Skeletal muscle tissue (tissue), 4 donors: ENCODE data around the gene TP53. TPM values are rescaled to one million over a fixed set of nuclear protein-coding genes. Genes with fewer than 3 reads are reported as not detected.

ENCODE experiments used
- H3K27ac ChIP-seq: one replicate; pipeline ENCODE4 v1.7.0; 2013; ENCODE audit warnings: mild to moderate bottlenecking, low read depth, low read length, inconsistent platforms
- H3K27me3 ChIP-seq, 3 donors: one replicate each; pipeline ENCODE4 v1.7.0; 2013; ENCODE audit warnings: low read length in 3 of 3; ENCODE audit not compliant: control insufficient read depth in 3 of 3, insufficient read depth in 3 of 3
- H3K36me3 ChIP-seq, 3 donors: one replicate each; pipeline ENCODE4 v1.7.0; 2013; ENCODE audit warnings: low read length in 3 of 3; ENCODE audit not compliant: control insufficient read depth in 3 of 3, insufficient read depth in 3 of 3
- H3K4me1 ChIP-seq, 3 donors: one replicate each; pipeline ENCODE4 v1.7.0; 2013; ENCODE audit warnings: low read length in 3 of 3, mild to moderate bottlenecking in 3 of 3; ENCODE audit not compliant: control insufficient read depth in 3 of 3, insufficient read depth in 3 of 3
- H3K4me3 ChIP-seq, 3 donors: one replicate each; pipeline ENCODE4 v1.7.0; 2013; ENCODE audit warnings: low read length in 3 of 3
- H3K9ac ChIP-seq, 3 donors: one replicate each; pipeline ENCODE4 v1.7.0; 2013; ENCODE audit warnings: low read length in 3 of 3, mild to moderate bottlenecking in 3 of 3, moderate library complexity in 2 of 3, low read depth in 1 of 3
- H3K9me3 ChIP-seq, 3 donors: one replicate each; pipeline ENCODE4 v1.7.0; 2013; ENCODE audit warnings: low read length in 3 of 3; ENCODE audit not compliant: control insufficient read depth in 3 of 3
- total RNA-seq: library from RNA; depleted of rRNA; stranded (reverse); fragments of >200 nt; gene quantifications from one replicate; pipeline ENCODE4 v1.2.3, GENCODE V29; 2014
- donor health status: Osteomylitis.

The TP53 gene
- total RNA-seq, 1 donor from 2014 or later: 13.6 TPM

DNA sequence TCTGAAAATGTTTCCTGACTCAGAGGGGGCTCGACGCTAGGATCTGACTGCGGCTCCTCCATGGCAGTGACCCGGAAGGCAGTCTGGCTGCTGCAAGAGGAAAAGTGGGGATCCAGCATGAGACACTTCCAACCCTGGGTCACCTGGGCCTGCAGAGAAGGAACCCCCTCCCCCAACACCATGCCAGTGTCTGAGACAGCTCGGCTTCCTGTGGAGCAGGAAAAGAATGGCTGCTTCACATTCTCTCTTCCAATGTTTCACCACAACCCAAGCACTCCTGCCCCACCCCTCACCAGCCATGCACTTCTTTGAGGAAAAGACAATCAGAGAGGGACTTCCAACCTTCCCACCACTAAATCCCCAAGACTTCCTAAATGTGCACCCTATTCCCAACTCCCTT, 10.8 kb downstream of the TP53 start:
- Histone ChIP-seq H3K4me1 (no peaks in the 10 kb centered on the region), H3K36me3 (peaks cover 28 to 37% (median 32%) of the 10 kb centered on the region in 3 donors), H3K4me3 (no peak overlapping the region), H3K27ac (no peak overlapping the region), H3K9me3 (peaks cover 0 to 3% (median 2%) of the 10 kb centered on the region in 3 donors), H3K27me3 (no peaks in the 10 kb centered on the region), H3K9ac (no peak overlapping the region)

DNA sequence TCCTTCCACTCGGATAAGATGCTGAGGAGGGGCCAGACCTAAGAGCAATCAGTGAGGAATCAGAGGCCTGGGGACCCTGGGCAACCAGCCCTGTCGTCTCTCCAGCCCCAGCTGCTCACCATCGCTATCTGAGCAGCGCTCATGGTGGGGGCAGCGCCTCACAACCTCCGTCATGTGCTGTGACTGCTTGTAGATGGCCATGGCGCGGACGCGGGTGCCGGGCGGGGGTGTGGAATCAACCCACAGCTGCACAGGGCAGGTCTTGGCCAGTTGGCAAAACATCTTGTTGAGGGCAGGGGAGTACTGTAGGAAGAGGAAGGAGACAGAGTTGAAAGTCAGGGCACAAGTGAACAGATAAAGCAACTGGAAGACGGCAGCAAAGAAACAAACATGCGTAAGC, 12.4 kb downstream of the TP53 start:
- Histone ChIP-seq H3K4me3 (no peak overlapping the region), H3K9me3 (peaks cover 0 to 3% (median 2%) of the 10 kb centered on the region in 3 donors), H3K27me3 (no peaks in the 10 kb centered on the region), H3K4me1 (no peaks in the 10 kb centered on the region), H3K27ac (no peak overlapping the region), H3K36me3 (peaks cover 37 to 43% (median 41%) of the 10 kb centered on the region in 3 donors), H3K9ac (no peak overlapping the region)

DNA sequence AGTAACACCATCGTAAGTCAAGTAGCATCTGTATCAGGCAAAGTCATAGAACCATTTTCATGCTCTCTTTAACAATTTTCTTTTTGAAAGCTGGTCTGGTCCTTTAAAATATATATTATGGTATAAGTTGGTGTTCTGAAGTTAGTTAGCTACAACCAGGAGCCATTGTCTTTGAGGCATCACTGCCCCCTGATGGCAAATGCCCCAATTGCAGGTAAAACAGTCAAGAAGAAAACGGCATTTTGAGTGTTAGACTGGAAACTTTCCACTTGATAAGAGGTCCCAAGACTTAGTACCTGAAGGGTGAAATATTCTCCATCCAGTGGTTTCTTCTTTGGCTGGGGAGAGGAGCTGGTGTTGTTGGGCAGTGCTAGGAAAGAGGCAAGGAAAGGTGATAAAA, 14.1 kb downstream of the TP53 start:
- H3K9me3 ChIP-seq: peaks cover 0 to 3% (median 2%) of the 10 kb centered on the region in 3 donors
- no peak overlapping the region for H3K4me3 ChIP-seq
- H3K9ac ChIP-seq: no peak overlapping the region
- H3K27me3 ChIP-seq: no peaks in the 10 kb centered on the region
- peaks cover 51 to 52% (median 51%) of the 10 kb centered on the region in 3 donors for H3K36me3 ChIP-seq
- H3K27ac ChIP-seq: no peak overlapping the region
- no peaks in the 10 kb centered on the region for H3K4me1 ChIP-seq

DNA sequence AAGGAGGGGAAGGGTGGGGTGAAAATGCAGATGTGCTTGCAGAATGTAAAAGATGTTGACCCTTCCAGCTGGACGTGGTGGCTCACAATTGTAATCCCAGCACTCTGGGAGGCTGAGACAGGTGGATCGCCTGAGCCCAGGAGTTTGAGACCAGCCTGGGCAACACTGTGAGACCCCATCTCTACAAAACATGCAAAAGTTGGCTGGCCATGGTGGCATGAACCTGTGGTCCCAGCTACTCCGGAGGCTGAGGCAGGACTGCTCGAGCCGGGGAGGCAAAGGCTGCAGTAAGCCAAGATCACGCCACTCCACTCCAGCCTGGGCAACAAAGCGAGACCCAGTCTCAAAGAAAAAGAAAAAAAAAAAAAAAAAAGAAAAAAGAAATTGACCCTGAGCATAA, 18.8 kb downstream of the TP53 start:
- Histone ChIP-seq H3K27ac (no peak overlapping the region), H3K4me3 (no peak overlapping the region), H3K9ac (no peak overlapping the region), H3K27me3 (no peaks in the 10 kb centered on the region), H3K4me1 (no peaks in the 10 kb centered on the region), H3K9me3 (peaks cover 0 to under 1% (median 0%) of the 10 kb centered on the region in 3 donors), H3K36me3 (peaks cover 33 to 39% (median 35%) of the 10 kb centered on the region in 3 donors)

DNA sequence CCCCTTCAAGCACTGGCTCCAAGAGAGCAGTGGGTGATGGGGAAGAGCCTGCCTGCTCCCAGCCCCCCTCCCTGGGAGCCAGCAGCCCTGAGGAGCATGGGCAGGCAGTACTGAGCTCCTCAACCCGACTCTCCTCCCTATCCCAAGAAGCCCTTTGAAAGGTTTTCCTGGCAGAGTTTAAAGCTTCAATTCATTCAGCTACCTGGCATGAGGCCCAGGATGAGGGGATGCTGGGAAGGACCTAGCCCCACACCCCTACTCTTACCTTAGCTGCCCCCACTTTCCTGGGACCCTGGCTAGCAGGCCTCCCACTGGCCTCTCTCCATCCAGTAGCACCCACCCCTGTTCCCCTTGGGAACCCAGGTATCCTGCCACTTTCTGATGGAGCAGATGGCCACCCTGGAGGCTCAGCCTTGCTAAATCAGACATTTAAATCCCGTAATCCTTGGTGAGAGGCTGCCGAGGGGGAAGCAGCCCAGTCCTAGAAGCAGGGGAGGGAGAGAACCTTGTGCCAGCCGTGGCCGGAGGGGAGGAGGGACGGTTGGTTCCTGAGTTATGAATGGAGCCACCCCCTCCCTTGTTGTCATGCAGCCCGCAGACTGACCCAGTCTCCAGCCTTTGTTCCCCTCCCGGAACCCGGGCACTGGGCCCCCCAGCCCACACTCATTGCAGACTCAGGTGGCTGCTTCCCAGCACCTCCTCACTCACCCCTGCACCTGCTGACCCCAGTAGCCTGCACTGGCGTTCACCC, 19.5 kb downstream of the TP53 start:
- Histone ChIP-seq H3K9ac (no peak overlapping the region), H3K4me1 (no peaks in the 10 kb centered on the region), H3K4me3 (no peak overlapping the region), H3K9me3 (no peaks in the 10 kb centered on the region), H3K27me3 (no peaks in the 10 kb centered on the region), H3K27ac (no peak overlapping the region), H3K36me3 (peaks cover 26 to 34% (median 30%) of the 10 kb centered on the region in 3 donors)

DNA sequence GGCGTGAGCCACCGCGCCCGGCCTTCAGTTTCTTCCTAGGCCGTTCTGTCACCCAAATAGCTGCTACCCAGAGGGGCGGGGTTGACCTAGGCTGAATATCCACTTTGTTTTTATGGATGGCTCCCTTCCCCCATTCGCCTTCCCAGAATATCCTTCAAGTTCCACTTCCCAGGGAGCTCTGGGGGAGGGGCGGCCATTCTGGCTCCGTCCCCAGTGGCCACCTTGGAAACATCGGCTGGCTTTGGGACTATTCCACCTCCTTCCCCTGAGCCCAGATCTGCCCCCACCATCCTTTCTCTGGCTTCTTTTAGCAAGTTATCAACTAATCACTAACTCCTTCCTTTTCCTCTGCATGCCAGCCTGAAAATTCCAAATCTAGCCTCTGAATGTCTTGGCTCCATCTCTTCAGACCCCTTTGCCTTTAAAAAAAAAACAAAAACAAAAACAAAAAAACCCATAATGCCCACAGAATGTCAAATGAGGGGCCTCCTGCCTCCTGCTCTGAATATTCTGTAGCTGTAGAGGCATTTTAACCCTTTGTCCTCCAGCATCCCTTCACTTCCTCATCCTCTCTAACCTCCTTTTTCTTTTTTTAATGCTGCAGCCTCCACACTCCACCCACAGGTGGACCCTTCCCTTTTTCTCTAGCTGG, 30.2 kb downstream of the TP53 start:
- no peak overlapping the region for H3K4me3 ChIP-seq
- H3K9me3 ChIP-seq: no peaks in the 10 kb centered on the region
- peaks cover 4 to 26% (median 18%) of the 10 kb centered on the region in 3 donors for H3K27me3 ChIP-seq
- H3K9ac ChIP-seq: no peak overlapping the region
- no peaks in the 10 kb centered on the region for H3K36me3 ChIP-seq
- H3K4me1 ChIP-seq: peaks cover 0 to 5% (median 0%) of the 10 kb centered on the region in 3 donors
- no peak overlapping the region for H3K27ac ChIP-seq

DNA sequence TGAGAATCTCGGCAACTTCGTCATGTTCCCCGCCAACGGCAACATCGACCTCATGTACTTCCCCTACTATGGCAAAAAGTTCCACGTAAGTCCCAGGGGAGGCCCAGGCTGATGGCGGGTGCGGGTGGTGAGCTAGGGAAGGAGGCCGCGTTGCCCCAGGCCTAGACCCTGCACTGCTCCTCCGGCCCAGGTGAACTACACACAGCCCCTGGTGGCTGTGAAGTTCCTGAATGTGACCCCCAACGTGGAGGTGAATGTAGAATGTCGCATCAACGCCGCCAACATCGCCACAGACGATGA, 31.8 kb downstream of the TP53 start:
- no peak overlapping the region for H3K27ac ChIP-seq
- no peaks in the 10 kb centered on the region for H3K36me3 ChIP-seq
- H3K9me3 ChIP-seq: no peaks in the 10 kb centered on the region
- peaks cover 12 to 39% (median 26%) of the 10 kb centered on the region in 3 donors for H3K27me3 ChIP-seq
- no peak overlapping the region for H3K4me3 ChIP-seq
- no peak overlapping the region for H3K9ac ChIP-seq
- peaks cover 5 to 11% (median 5%) of the 10 kb centered on the region in 3 donors for H3K4me1 ChIP-seq

DNA sequence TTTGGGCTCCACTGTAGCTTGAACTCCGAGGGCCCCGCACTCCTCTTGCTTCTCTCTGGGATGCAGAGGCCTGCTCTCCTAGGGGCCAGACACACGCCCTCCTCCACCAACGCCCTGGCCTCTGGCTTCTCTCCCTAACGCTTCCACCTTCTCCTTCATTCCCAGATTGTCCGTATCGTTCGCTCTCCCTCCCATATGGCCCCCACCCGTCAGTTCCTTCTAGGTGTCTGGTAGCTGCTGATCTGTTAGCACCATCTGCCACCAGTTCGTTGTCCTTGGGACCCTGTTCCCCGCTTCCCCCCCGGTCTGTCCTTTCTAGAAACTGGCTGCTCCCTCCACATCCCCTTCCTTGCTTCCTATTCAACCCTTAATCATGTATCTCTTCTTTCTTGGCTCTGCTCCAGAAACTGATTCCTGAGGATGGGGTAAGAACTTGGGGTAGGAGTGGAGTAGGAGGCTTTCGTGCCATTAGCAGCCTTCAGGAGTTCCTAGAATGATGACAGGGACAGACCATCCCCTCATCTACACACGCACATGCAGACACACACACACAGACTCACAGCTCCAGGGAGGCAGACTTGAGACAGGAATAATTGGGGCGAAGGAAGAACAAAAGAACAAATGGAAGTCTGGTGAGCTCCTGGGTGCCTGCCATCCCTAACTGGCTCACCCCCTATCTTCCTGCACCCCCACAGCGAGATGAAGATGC, 32.3 kb downstream of the TP53 start:
- peaks cover 17 to 44% (median 31%) of the 10 kb centered on the region in 3 donors for H3K27me3 ChIP-seq
- no peak overlapping the region for H3K9ac ChIP-seq
- no peaks in the 10 kb centered on the region for H3K36me3 ChIP-seq
- H3K27ac ChIP-seq: no peak overlapping the region
- no peaks in the 10 kb centered on the region for H3K9me3 ChIP-seq
- H3K4me3 ChIP-seq: no peak overlapping the region
- H3K4me1 ChIP-seq: peaks cover 10 to 16% (median 10%) of the 10 kb centered on the region in 3 donors

DNA sequence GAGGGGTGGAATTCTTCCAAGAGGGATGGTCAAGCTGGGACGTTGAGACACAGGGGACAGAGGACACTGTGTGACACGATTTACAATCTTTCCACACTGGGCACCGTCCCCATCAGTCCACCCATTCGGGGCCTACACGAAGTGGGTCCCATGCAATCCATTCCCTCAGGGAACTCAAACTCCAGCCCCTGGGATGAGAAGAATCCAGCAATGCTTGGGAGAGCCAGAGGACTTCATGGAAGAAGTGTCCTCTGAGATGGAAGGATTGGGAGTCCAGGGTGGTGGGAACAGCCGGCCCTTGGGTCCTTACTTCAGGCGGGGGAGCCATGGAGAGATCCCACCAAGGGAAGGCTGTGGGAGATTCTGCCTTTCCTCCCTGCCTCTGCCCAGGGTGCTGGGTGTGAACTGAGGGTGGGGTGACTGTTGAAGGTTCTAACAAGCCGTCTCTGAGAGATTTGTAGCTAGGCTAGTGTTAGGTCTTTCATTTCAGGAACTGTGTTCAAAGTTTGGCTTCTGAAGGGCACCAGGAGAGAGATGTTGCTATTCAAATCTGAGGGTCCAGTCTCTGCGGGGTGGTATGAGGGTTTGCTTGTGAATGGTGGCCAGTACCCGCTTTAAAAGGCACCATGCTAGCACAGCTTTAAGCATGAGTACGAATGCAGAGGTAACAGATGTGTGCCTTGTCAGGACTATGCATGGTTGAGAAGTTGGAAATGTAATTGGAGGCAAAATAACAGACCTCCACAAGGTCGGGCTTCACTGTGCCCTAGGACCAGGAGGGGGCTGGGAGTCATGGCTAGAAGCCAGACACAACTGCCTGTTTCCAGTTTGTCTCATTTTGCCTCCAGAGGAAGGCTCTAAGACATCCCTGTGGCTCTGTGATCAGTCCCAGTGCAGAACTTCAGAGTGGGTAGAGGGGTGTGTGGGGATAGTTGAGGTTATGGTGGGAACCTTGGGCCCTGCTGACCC, 34.6 kb downstream of the TP53 start:
- H3K36me3 ChIP-seq: no peaks in the 10 kb centered on the region
- H3K4me1 ChIP-seq: peaks cover 11 to 18% (median 12%) of the 10 kb centered on the region in 3 donors
- H3K27me3 ChIP-seq: peaks cover 25 to 54% (median 39%) of the 10 kb centered on the region in 3 donors
- no peak overlapping the region for H3K9ac ChIP-seq
- no peak overlapping the region for H3K4me3 ChIP-seq
- H3K27ac ChIP-seq: no peak overlapping the region
- no peaks in the 10 kb centered on the region for H3K9me3 ChIP-seq
